Measurements from ENCODE around the gene LMO7. TPM values are rescaled to one million over a fixed set of nuclear protein-coding genes. Genes with fewer than 3 reads are reported as not detected.

Gene LMO7
- total RNA-seq, 1 experiment from 2014 or later: 20.4 TPM

GRCh38 chr13:75812751-75813181 lies 176.6 kb downstream of the LMO7 start:
- no CpG with 5 or more reads among the region's 6 CpGs for WGBS (ENCODE audit: extremely low coverage, insufficient read length, low lambda C conversion rate)
- H3K9me3 ChIP-seq (ENCODE audit: control insufficient read depth, low read depth, low read length): no peaks in the 10 kb centered on the region
- no peak overlapping the region for H2BK5ac ChIP-seq (ENCODE audit: insufficient read length, low read length)

More at GRCh38 chr13:75812751-75813181, 176.6 kb downstream of the LMO7 start:
- H3K4me3 Mint-ChIP-seq: no peak overlapping the region
- Histone ChIP-seq H2AFZ (ENCODE audit: low read length) (no peak overlapping the region), H4K20me1 (ENCODE audit: control insufficient read depth, insufficient read depth, insufficient read length) (no peaks in the 10 kb centered on the region), H3K79me2 (ENCODE audit: insufficient read depth, low read length) (no peaks in the 10 kb centered on the region), H2AK5ac (ENCODE audit: insufficient read length, low read length) (no peak overlapping the region), H3K27me3 (ENCODE audit: insufficient read depth, low read length) (no peaks in the 10 kb centered on the region; the same call in 1 of the 2 replicates), H2BK120ac (ENCODE audit: low read depth, low read length, poor library complexity, severe bottlenecking) (no peak overlapping the region), H3K4ac (ENCODE audit: low read depth, low read length) (no peak overlapping the region), H3K23ac (ENCODE audit: insufficient read length, low read depth, low read length) (no peak overlapping the region), H2BK20ac (ENCODE audit: low read depth, low read length, poor library complexity, severe bottlenecking) (no peak overlapping the region), H3K27ac (ENCODE audit: insufficient read length, low read depth, low read length) (no peak overlapping the region), H4K91ac (ENCODE audit: insufficient read length, low read depth, low read length) (no peak overlapping the region), H2BK12ac (ENCODE audit: insufficient read length, low read depth, low read length) (no peak overlapping the region), H3K9ac (ENCODE audit: extremely low read depth, insufficient read length, low read length) (no peak overlapping the region), H3T11ph (ENCODE audit: low read length) (no peak overlapping the region), H3K18ac (ENCODE audit: insufficient read length, low read depth, low read length) (no peak overlapping the region), H4K5ac (ENCODE audit: insufficient read length, low read depth, low read length) (no peak overlapping the region), H3K14ac (ENCODE audit: insufficient read depth, low read length) (no peak overlapping the region), H4K8ac (replicated peaks; ENCODE audit: insufficient read length, low read depth, low read length) (no peak overlapping the region), H3K4me2 (ENCODE audit: insufficient read depth, insufficient read length, low read length) (no peak overlapping the region), H3K56ac (ENCODE audit: insufficient read length, low read depth, low read length) (no peak overlapping the region), H3K79me1 (ENCODE audit: insufficient read depth, low read depth, low read length, poor library complexity, severe bottlenecking) (no peaks in the 10 kb centered on the region), H3K23me2 (ENCODE audit: insufficient read length, low read depth, low read length, poor library complexity, severe bottlenecking) (no peaks in the 10 kb centered on the region), H3K4me1 (ENCODE audit: insufficient read depth, low read length) (no peaks in the 10 kb centered on the region), H2BK15ac (ENCODE audit: low read depth, low read length) (no peak overlapping the region)
- no peaks in the 10 kb centered on the region for H3K27me3 Mint-ChIP-seq (ENCODE audit: low read depth)
- H3K27ac Mint-ChIP-seq: peak overlapping the region in 1 of 3 experiments; percentile 2; a peak in 2 of 7 replicates
- no peak for DNase-seq
- no peaks in the 10 kb centered on the region for H3K4me1 Mint-ChIP-seq
- H3K36me3 Mint-ChIP-seq (ENCODE audit: insufficient read depth in 1 of 3, low read depth in 3 of 3): peaks cover 0 to 3% (median 2%) of the 10 kb centered on the region in 3 experiments; a peak in 1 of 7 replicates
- TF ChIP-seq CTCF (conservative IDR thresholded peaks at IDR 0.05): no peak
- no peaks in the 10 kb centered on the region for H3K9me3 Mint-ChIP-seq
